H1 (cell line): ENCODE measurements around the gene SMAD6. TPM values are rescaled to one million over a fixed set of nuclear protein-coding genes. Genes with fewer than 3 reads are reported as not detected.

Experiments
- GABPA ChIP-seq: IDR thresholded peaks from 2 replicates; pipeline ENCODE4 v1.6.1; 2011; ENCODE audit warnings: mild to moderate bottlenecking, low read length, moderate library complexity, borderline replicate concordance; ENCODE audit not compliant: insufficient read depth
- TEAD4 ChIP-seq: IDR thresholded peaks from 2 replicates; pipeline ENCODE4 v1.6.1; 2012; ENCODE audit warnings: low read depth, low read length, inconsistent platforms, mixed read lengths
- polyA plus RNA-seq, 7 experiments: library from polyadenylated mRNA; depleted of rRNA in 3 of 7; stranded (reverse) in 5 of 7; unstranded in 2 of 7; fragments of >200 nt in 5 of 7; fragments of 200-250 nt in 2 of 7; gene quantifications; 1 replicate in 5 of 7; 2 replicates in 1 of 7; 4 replicates in 1 of 7; pipeline versions ENCODE4 v1.2.1 to v1.2.3, GENCODE V29; 2011 to 2013; ENCODE audit warnings: missing spikeins in 2 of 7, mixed read lengths in 2 of 7
- total RNA-seq: library from RNA; stranded (reverse); fragmentation: NEBNext Ultra II Directional; extraction: Animal tissue kit (Norgen Biotek cat#: 25700); gene quantifications from 2 replicates; pipeline ENCODE4 v1.2.1, GENCODE V29; 2021
- TF ChIP-seq, protein P1 (sequence below): fragments of 300-600 bp; sonication (generic); IDR thresholded peaks from 2 replicates; pipeline ENCODE4 v1.7.1; 2012; ENCODE audit warnings: low read length, moderate library complexity, mild to moderate bottlenecking, inconsistent platforms; ENCODE audit not compliant: insufficient replicate concordance

The SMAD6 gene
- total and polyA plus RNA-seq, 2 of the 8 experiments (the other 6 are each of a cell fraction or from before 2014, with no cell fraction given), result 1.8 to 7.0 TPM

DNA sequence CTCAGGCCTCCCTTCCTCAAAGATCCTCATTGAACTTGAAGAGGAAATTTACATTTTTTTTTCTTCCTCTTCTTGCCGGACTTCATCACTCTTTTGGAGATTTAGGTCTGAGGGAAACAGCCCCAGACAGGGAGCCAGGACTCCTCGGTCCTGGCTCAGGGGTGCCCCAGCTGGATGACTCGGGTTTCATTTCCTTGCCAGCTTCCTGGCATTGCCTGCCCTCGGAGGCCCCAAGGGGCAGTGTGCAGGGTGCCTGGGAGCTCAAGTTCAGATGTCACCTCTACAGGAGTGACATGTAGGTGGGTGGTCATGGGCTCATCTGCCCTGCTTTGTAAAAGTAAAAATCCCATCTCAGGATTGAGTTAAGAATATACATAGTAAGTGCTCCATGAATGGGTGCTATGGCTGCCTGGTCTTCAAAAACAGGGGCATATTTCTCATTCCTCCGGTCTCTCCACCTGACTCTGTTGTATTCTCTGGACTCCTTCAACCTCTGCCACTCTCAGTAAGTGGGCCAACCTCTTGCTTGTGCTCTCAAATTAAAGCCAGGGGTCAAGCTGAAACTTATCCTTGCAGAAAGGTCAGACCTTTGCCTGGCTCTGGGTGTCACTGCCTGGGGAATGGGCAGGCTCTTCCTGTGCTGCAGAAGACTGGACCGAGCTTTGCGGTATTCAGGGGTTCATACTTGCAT lies 51.8 kb downstream of the SMAD6 start (continued):
- no peak for TF ChIP-seq GABPA
- TF ChIP-seq, protein P1, sequence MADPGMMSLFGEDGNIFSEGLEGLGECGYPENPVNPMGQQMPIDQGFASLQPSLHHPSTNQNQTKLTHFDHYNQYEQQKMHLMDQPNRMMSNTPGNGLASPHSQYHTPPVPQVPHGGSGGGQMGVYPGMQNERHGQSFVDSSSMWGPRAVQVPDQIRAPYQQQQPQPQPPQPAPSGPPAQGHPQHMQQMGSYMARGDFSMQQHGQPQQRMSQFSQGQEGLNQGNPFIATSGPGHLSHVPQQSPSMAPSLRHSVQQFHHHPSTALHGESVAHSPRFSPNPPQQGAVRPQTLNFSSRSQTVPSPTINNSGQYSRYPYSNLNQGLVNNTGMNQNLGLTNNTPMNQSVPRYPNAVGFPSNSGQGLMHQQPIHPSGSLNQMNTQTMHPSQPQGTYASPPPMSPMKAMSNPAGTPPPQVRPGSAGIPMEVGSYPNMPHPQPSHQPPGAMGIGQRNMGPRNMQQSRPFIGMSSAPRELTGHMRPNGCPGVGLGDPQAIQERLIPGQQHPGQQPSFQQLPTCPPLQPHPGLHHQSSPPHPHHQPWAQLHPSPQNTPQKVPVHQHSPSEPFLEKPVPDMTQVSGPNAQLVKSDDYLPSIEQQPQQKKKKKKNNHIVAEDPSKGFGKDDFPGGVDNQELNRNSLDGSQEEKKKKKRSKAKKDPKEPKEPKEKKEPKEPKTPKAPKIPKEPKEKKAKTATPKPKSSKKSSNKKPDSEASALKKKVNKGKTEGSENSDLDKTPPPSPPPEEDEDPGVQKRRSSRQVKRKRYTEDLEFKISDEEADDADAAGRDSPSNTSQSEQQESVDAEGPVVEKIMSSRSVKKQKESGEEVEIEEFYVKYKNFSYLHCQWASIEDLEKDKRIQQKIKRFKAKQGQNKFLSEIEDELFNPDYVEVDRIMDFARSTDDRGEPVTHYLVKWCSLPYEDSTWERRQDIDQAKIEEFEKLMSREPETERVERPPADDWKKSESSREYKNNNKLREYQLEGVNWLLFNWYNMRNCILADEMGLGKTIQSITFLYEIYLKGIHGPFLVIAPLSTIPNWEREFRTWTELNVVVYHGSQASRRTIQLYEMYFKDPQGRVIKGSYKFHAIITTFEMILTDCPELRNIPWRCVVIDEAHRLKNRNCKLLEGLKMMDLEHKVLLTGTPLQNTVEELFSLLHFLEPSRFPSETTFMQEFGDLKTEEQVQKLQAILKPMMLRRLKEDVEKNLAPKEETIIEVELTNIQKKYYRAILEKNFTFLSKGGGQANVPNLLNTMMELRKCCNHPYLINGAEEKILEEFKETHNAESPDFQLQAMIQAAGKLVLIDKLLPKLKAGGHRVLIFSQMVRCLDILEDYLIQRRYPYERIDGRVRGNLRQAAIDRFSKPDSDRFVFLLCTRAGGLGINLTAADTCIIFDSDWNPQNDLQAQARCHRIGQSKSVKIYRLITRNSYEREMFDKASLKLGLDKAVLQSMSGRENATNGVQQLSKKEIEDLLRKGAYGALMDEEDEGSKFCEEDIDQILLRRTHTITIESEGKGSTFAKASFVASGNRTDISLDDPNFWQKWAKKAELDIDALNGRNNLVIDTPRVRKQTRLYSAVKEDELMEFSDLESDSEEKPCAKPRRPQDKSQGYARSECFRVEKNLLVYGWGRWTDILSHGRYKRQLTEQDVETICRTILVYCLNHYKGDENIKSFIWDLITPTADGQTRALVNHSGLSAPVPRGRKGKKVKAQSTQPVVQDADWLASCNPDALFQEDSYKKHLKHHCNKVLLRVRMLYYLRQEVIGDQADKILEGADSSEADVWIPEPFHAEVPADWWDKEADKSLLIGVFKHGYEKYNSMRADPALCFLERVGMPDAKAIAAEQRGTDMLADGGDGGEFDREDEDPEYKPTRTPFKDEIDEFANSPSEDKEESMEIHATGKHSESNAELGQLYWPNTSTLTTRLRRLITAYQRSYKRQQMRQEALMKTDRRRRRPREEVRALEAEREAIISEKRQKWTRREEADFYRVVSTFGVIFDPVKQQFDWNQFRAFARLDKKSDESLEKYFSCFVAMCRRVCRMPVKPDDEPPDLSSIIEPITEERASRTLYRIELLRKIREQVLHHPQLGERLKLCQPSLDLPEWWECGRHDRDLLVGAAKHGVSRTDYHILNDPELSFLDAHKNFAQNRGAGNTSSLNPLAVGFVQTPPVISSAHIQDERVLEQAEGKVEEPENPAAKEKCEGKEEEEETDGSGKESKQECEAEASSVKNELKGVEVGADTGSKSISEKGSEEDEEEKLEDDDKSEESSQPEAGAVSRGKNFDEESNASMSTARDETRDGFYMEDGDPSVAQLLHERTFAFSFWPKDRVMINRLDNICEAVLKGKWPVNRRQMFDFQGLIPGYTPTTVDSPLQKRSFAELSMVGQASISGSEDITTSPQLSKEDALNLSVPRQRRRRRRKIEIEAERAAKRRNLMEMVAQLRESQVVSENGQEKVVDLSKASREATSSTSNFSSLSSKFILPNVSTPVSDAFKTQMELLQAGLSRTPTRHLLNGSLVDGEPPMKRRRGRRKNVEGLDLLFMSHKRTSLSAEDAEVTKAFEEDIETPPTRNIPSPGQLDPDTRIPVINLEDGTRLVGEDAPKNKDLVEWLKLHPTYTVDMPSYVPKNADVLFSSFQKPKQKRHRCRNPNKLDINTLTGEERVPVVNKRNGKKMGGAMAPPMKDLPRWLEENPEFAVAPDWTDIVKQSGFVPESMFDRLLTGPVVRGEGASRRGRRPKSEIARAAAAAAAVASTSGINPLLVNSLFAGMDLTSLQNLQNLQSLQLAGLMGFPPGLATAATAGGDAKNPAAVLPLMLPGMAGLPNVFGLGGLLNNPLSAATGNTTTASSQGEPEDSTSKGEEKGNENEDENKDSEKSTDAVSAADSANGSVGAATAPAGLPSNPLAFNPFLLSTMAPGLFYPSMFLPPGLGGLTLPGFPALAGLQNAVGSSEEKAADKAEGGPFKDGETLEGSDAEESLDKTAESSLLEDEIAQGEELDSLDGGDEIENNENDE, result no peak
- TF ChIP-seq TEAD4, result no peak
